IPS-18a (cell line): Measurements from ENCODE around the gene ZC3H18.
"Not testable (repeated sequence)": the region's sequence is repeated elsewhere in the genome, so short reads cannot be mapped to it uniquely, and the experiment has no call there.

Experiments
- H3K27ac ChIP-seq: one replicate; pipeline ENCODE4 v1.5.1; 2013; ENCODE audit warnings: low read length
- H3K27me3 ChIP-seq: one replicate; pipeline ENCODE4 v1.6.1; 2013; ENCODE audit warnings: mild to moderate bottlenecking, low read length; ENCODE audit not compliant: control insufficient read depth, insufficient read depth
- H3K36me3 ChIP-seq: one replicate; pipeline ENCODE4 v1.6.1; 2013; ENCODE audit warnings: low read depth, low read length; ENCODE audit not compliant: control insufficient read depth
- H3K4me1 ChIP-seq: one replicate; pipeline ENCODE4 v1.6.1; 2013; ENCODE audit warnings: low read depth, low read length; ENCODE audit not compliant: control insufficient read depth
- H3K4me3 ChIP-seq: one replicate; pipeline ENCODE4 v1.5.1; 2013; ENCODE audit warnings: low read length
- H3K9ac ChIP-seq: one replicate; pipeline ENCODE4 v1.6.1; 2013; ENCODE audit warnings: mild to moderate bottlenecking, low read length, moderate library complexity
- H3K9me3 ChIP-seq: one replicate; pipeline ENCODE4 v1.6.1; 2013; ENCODE audit warnings: low read depth, low read length; ENCODE audit not compliant: control insufficient read depth

Gene ZC3H18

GRCh38 chr16:88659160-88659559 is 89.0 kb downstream of the ZC3H18 start:
- no peak overlapping the region for H3K9ac ChIP-seq
- no peaks in the 10 kb centered on the region for H3K4me1 ChIP-seq
- H3K27ac ChIP-seq: no peak overlapping the region
- H3K4me3 ChIP-seq: no peak overlapping the region
- no peaks in the 10 kb centered on the region for H3K9me3 ChIP-seq
- H3K36me3 ChIP-seq: peaks cover 10% of the 10 kb centered on the region
- no peaks in the 10 kb centered on the region for H3K27me3 ChIP-seq

GRCh38 chr16:88661468-88661867 is 91.3 kb downstream of the ZC3H18 start:
- H3K4me3 ChIP-seq: no peak overlapping the region
- H3K27me3 ChIP-seq: no peaks in the 10 kb centered on the region
- H3K4me1 ChIP-seq: no peaks in the 10 kb centered on the region
- H3K9me3 ChIP-seq: no peaks in the 10 kb centered on the region
- no peak overlapping the region for H3K27ac ChIP-seq
- no peaks in the 10 kb centered on the region for H3K36me3 ChIP-seq
- no peak overlapping the region for H3K9ac ChIP-seq

GRCh38 chr16:88662222-88662842 is 92.1 kb downstream of the ZC3H18 start:
- no peaks in the 10 kb centered on the region for H3K4me1 ChIP-seq
- peak overlapping the region; percentile 81 for H3K4me3 ChIP-seq
- H3K27me3 ChIP-seq: no peaks in the 10 kb centered on the region
- H3K36me3 ChIP-seq: no peaks in the 10 kb centered on the region
- H3K27ac ChIP-seq: no peak overlapping the region
- no peaks in the 10 kb centered on the region for H3K9me3 ChIP-seq
- peak overlapping the region; percentile 43 for H3K9ac ChIP-seq

- Histone ChIP-seq H3K4me1 (no peaks in the 10 kb centered on the region), H3K36me3 (no peaks in the 10 kb centered on the region), H3K27ac (no peak within 1 kb of the TSS)
Measured at GRCh38 chr16:88662843-88663606, 92.8 kb downstream of the ZC3H18 start, which contains the start of gene MVD. Gene MVD, minus strand, starts transcription at chr16:88663091. Its CDS starts 11 bp downstream, at chr16:88663080.

GRCh38 chr16:88665148-88665547 is 94.9 kb downstream of the ZC3H18 start:
- Histone ChIP-seq H3K9ac (no peak overlapping the region), H3K4me3 (no peak overlapping the region), H3K36me3 (no peaks in the 10 kb centered on the region), H3K4me1 (no peaks in the 10 kb centered on the region), H3K9me3 (no peaks in the 10 kb centered on the region), H3K27ac (no peak overlapping the region), H3K27me3 (no peaks in the 10 kb centered on the region)

More at GRCh38 chr16:88662843-88663606, 92.8 kb downstream of the ZC3H18 start, which contains the start of gene MVD:
- no peaks in the 10 kb centered on the region for H3K9me3 ChIP-seq
- H3K9ac ChIP-seq: peak within 1 kb of the TSS; percentile 70
- peak within 1 kb of the TSS; percentile 81 for H3K4me3 ChIP-seq
- no peaks in the 10 kb centered on the region for H3K27me3 ChIP-seq

GRCh38 chr16:88665570-88665969 is 95.4 kb downstream of the ZC3H18 start:
- no peaks in the 10 kb centered on the region for H3K9me3 ChIP-seq
- no peak overlapping the region for H3K27ac ChIP-seq
- H3K9ac ChIP-seq: no peak overlapping the region
- H3K4me3 ChIP-seq: no peak overlapping the region
- H3K4me1 ChIP-seq: no peaks in the 10 kb centered on the region
- no peaks in the 10 kb centered on the region for H3K36me3 ChIP-seq
- no peaks in the 10 kb centered on the region for H3K27me3 ChIP-seq

GRCh38 chr16:88667461-88667860 is 97.3 kb downstream of the ZC3H18 start:
- Histone ChIP-seq H3K27me3 (no peaks in the 10 kb centered on the region), H3K36me3 (no peaks in the 10 kb centered on the region), H3K9ac (no peak overlapping the region), H3K4me1 (no peaks in the 10 kb centered on the region), H3K9me3 (no peaks in the 10 kb centered on the region), H3K4me3 (no peak overlapping the region), H3K27ac (no peak overlapping the region)

GRCh38 chr16:88669493-88669892 is 99.3 kb downstream of the ZC3H18 start:
- not testable (repeated sequence) for H3K27ac ChIP-seq, H3K36me3 ChIP-seq, H3K9me3 ChIP-seq, H3K4me1 ChIP-seq, H3K9ac ChIP-seq, H3K4me3 ChIP-seq, H3K27me3 ChIP-seq

GRCh38 chr16:88669980-88670379 is 99.8 kb downstream of the ZC3H18 start:
- H3K9ac ChIP-seq: no peak overlapping the region
- no peaks in the 10 kb centered on the region for H3K4me1 ChIP-seq
- no peaks in the 10 kb centered on the region for H3K9me3 ChIP-seq
- no peak overlapping the region for H3K4me3 ChIP-seq
- H3K27ac ChIP-seq: no peak overlapping the region
- H3K27me3 ChIP-seq: no peaks in the 10 kb centered on the region
- H3K36me3 ChIP-seq: no peaks in the 10 kb centered on the region

GRCh38 chr16:88671806-88672205 is 101.6 kb downstream of the ZC3H18 start:
- no peaks in the 10 kb centered on the region for H3K4me1 ChIP-seq
- H3K9ac ChIP-seq: no peak overlapping the region
- H3K4me3 ChIP-seq: no peak overlapping the region

GRCh38 chr16:88672776-88673175 is 102.6 kb downstream of the ZC3H18 start:
- Histone ChIP-seq H3K9me3 (no peaks in the 10 kb centered on the region), H3K9ac (no peak overlapping the region), H3K4me3 (no peak overlapping the region), H3K36me3 (no peaks in the 10 kb centered on the region), H3K27me3 (no peaks in the 10 kb centered on the region), H3K27ac (no peak overlapping the region), H3K4me1 (no peaks in the 10 kb centered on the region)

More at GRCh38 chr16:88671806-88672205, 101.6 kb downstream of the ZC3H18 start:
- Histone ChIP-seq H3K27ac (no peak overlapping the region), H3K27me3 (no peaks in the 10 kb centered on the region), H3K36me3 (no peaks in the 10 kb centered on the region), H3K9me3 (no peaks in the 10 kb centered on the region)
